Measurements from ENCODE around the gene LZTS3.
"Not testable (repeated sequence)": the region's sequence is repeated elsewhere in the genome, so short reads cannot be mapped to it uniquely, and the experiment has no call there.

LZTS3 gene

DNA sequence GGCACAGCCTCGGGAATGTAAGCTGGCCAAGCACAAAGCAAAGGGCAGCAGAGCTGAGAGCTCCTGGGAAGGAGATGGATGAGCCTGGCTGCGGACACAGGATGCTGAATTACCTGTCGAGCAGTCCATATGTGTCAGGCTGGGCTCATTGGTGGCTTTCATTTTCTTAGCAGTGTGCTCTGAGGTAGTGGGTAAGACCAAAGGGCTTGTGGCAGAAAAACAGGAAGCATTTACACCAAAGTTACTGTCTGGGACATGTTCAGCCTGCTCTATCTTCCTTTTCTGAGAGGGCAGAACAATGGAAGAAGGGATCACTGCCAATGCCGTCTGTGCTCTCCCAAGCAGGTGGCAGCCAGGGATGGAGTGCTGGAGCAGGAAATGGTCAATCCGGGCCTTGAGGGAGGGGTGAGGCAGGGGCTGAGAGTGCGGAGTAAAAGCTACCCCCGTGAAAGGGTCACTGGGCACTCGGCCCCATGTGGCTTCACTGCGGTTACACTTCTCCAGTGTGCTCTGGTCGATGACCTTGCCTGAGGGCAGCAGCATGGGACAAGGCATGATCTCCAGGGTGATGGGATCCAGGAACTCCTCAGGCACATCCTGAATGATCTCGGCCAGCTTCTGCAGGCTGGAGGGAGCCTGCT is 52.0 kb downstream of the LZTS3 start:
- H3K4me3 ChIP-seq (ENCODE audit: low read depth, low read length): no peak overlapping the region
- TF ChIP-seq CTCF (conservative IDR thresholded peaks at IDR 0.05; ENCODE audit: low read depth, low read length): no peak
- DNase-seq (ENCODE audit: low read depth): no peak

- no peak for DNase-seq (ENCODE audit: low read depth)
- no peak overlapping the region for H3K4me3 ChIP-seq (ENCODE audit: low read depth, low read length)
- TF ChIP-seq CTCF (conservative IDR thresholded peaks at IDR 0.05; ENCODE audit: low read depth, low read length): no peak
Measured at GRCh38 chr20:3119044-3119443, 54.3 kb downstream of the LZTS3 start.

DNA sequence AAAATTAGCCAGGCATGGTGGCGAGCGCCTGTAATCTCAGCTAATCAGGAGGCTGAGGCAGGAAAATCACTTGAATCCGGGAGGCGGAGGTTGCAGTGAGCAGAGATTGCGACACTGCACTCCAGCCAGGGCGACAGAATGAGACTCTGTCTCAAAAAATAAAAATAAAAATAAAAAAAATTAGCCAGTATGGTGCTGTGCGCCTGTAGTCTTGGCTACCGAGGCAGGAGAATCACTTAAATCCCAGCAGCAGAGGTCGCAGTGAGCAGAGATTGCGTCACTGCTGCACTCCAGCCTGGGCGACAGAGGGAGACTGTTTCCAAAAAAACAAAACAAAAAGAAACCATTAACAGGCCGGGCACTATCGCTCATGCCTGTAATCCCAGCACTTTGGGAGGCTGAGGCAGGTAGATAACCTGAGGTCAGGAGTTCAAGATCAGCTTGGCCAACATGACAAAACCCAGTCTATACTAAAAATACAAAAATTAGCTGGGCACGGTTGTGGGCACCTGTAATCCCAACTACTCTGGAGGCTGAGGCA is 55.4 kb downstream of the LZTS3 start:
- peak; percentile 87 for DNase-seq (ENCODE audit: low read depth)
- peak; percentile 80 for TF ChIP-seq CTCF (conservative IDR thresholded peaks at IDR 0.05; ENCODE audit: low read depth, low read length)
- H3K4me3 ChIP-seq (ENCODE audit: low read depth, low read length): not testable (repeated sequence)

DNA sequence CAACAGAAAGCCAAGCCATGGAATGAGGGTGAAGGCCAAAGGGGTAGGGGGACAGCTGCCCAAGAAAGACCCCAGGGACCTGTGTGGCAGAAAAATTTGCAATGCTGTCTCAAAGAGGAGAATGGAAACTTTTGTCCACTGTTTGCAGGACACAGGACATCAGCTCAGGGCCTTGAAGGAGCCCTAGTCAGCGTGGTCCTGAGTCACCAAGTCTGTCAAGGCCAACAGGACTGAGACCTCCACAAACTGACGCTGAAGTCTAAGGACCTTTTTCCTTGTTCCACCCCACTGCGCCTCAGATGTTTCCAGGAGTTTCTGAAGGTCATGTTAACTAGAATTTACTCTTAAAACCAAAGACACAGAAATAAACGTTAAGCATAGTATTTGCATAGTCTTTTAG is 57.0 kb downstream of the LZTS3 start:
- no peak for DNase-seq (ENCODE audit: low read depth)
- TF ChIP-seq CTCF (conservative IDR thresholded peaks at IDR 0.05; ENCODE audit: low read depth, low read length): no peak
- H3K4me3 ChIP-seq (ENCODE audit: low read depth, low read length): no peak overlapping the region

- peak; percentile 81 for TF ChIP-seq CTCF (conservative IDR thresholded peaks at IDR 0.05; ENCODE audit: low read depth, low read length)
- no peak overlapping the region for H3K4me3 ChIP-seq (ENCODE audit: low read depth, low read length)
- DNase-seq (ENCODE audit: low read depth): peak; percentile 72
Measured at GRCh38 chr20:3115190-3116107, 57.9 kb downstream of the LZTS3 start.

Measured in choroid plexus epithelial cell (primary cell).